ENCODE results near the gene VPS13D.

GRCh38 chr1:12228979-12229378, 851 bp upstream of the VPS13D start:
- TF ChIP-seq CTCF (IDR thresholded peaks at IDR 0.05) (no peak), POLR2A (IDR thresholded peaks at IDR 0.05) (no peak)

Measured in testis (tissue), 2 donors.